ENCODE data around the gene KRT81.

Gene KRT81

DNA sequence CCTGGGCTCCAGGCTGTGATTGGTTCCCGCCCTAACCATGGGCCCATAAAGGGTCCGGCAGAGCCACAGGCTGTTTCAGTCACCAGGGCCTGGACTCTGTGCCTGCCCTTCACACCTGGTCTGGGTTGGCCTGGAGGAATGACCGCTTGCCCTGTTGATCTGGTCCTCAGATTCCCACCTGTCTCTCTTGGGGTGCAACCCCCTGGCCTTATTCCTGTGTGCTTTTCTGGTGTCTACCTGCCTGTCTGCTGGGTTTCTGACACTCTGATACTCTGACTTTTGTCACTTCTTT is 32.8 kb upstream of the KRT81 start:
- ChIA-PET POLR2A (no interaction called here), CTCF (interaction anchor here (1.1 to 12.4 kb wide), 5 partner anchors 15 to 556 kb away, joined by 3 to 182 read pairs (median 57); no protein-coding TSS in a partner anchor)
- TF ChIP-seq, protein P1, sequence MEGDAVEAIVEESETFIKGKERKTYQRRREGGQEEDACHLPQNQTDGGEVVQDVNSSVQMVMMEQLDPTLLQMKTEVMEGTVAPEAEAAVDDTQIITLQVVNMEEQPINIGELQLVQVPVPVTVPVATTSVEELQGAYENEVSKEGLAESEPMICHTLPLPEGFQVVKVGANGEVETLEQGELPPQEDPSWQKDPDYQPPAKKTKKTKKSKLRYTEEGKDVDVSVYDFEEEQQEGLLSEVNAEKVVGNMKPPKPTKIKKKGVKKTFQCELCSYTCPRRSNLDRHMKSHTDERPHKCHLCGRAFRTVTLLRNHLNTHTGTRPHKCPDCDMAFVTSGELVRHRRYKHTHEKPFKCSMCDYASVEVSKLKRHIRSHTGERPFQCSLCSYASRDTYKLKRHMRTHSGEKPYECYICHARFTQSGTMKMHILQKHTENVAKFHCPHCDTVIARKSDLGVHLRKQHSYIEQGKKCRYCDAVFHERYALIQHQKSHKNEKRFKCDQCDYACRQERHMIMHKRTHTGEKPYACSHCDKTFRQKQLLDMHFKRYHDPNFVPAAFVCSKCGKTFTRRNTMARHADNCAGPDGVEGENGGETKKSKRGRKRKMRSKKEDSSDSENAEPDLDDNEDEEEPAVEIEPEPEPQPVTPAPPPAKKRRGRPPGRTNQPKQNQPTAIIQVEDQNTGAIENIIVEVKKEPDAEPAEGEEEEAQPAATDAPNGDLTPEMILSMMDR (IDR thresholded peaks at IDR 0.05; ENCODE audit: insufficient read depth, low read length, missing control alignments): no peak
- H3K4me3 ChIP-seq (ENCODE audit: low read depth, low read length): no peak overlapping the region
- DNase-seq (ENCODE audit: low read depth, low spot score): no peak

DNA sequence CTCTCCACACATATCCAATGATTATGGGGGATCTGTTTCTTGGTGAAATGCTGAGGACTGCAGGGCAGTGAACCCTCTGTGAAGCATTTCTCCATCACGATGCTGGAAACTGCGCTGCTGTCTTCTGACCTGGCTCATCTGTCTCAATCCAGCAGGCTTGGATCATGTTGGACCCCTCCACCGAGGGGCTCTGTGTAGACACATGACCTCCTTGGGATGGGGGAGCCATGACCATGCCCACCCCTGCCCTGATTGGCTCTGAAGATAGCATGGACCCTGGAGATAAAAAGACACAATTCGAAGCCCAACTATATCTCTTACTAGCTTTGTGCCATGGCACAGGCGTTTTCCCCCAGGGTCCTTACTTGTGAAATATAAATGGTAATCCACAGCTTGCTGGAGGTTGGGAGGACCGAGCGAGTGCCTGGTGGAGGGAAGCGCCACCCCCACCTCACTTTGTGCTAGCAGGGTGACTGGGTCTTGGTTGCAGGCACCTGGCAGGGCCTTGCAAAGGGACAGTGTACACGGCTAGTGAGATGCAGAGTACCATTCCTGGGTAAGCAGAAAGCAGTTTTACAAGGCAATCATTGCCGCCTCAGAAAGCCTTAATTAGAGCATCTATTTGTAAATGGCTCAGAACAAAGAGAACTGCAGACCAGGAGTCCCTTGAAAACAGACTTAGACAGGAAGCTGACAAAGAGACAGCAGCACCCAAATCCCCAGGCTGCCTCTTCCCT is 32.2 kb upstream of the KRT81 start:
- no peak overlapping the region for H3K4me3 ChIP-seq (ENCODE audit: low read depth, low read length)
- POLR2A ChIA-PET: no interaction called here
- CTCF ChIA-PET: interaction anchor here (1.1 to 12.4 kb wide), 3 partner anchors 14 to 556 kb away, joined by 3 to 182 read pairs (median 5); no protein-coding TSS in a partner anchor
- TF ChIP-seq, protein P1 (IDR thresholded peaks at IDR 0.05; ENCODE audit: insufficient read depth, low read length, missing control alignments): no peak
- DNase-seq (ENCODE audit: low read depth, low spot score): no peak

DNA sequence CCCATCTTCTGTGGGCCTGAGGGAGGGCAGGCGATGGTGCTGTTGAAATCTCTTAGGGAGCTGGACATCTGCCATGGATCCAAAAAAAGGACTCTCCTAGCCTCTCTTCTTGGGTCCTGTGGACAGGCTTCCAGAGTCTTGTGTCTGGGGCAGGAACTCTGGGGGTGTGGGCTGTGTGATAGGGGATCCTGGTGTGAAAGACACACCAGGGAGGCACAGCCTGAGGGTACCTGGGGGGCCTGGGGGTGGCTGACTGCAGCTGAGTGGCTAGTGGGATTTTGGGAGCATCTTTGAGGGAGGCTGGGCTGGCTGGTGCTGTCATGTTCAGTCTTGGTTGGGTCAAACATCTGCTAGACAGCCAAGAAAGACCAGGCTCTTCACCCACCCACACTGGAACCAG is 31.7 kb upstream of the KRT81 start:
- ChIA-PET POLR2A (no interaction called here), CTCF (interaction anchor here (1.3 to 12.4 kb wide), 3 partner anchors 14 to 562 kb away, joined by 5 to 182 read pairs (median 5); no protein-coding TSS in a partner anchor)
- TF ChIP-seq, protein P1 (IDR thresholded peaks at IDR 0.05; ENCODE audit: insufficient read depth, low read length, missing control alignments): no peak
- H3K4me3 ChIP-seq (ENCODE audit: low read depth, low read length): no peak overlapping the region
- no peak for DNase-seq (ENCODE audit: low read depth, low spot score)

DNA sequence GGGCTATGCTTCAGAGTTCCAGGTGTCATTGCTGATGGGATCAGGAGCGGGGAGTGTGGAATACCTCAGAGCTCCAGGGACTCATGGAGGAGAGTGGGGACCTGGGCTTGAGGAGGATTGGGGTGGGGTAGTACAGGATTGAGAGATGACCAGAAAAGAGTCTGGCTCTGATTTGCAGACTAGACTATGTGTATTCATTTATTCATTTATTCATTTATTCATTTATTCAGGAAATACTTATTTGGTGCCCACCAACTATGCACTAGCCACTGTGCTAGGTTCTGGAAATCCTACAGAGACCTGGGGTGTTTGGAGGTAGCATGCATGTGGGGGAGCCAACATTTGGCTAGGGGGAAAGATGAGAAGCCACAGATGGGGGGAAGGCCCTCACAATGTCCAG is 30.7 kb upstream of the KRT81 start:
- ChIA-PET POLR2A (no interaction called here), CTCF (interaction anchor here (0.8 to 12.4 kb wide), 6 partner anchors 9 to 563 kb away, joined by 3 to 182 read pairs (median 5); no protein-coding TSS in a partner anchor)
- no peak overlapping the region for H3K4me3 ChIP-seq (ENCODE audit: low read depth, low read length)
- no peak for DNase-seq (ENCODE audit: low read depth, low spot score)
- TF ChIP-seq, protein P1 (IDR thresholded peaks at IDR 0.05; ENCODE audit: insufficient read depth, low read length, missing control alignments): no peak

DNA sequence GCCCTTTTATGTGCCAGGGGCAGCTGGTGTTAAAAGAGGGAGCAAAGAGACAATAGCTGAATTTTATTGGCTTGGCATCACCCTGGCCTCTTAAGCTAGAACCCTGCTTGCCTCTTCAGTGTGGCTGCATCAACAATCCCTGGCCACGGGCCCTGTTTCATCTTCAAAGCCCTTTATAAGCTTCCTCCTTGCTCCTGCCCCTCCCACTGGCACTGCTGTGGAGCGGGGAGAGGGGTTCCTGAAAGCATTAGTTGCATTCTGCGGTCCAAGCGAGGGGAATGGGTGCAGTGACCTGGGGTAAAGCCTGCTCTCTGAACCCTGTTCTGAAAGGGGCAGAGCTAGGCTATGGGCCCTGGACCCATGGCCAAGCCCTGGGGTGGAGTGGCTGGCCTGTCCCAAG is 30.1 kb upstream of the KRT81 start:
- CTCF ChIA-PET: interaction anchor here (0.8 to 12.4 kb wide), 5 partner anchors 12 to 563 kb away, joined by 3 to 182 read pairs (median 5); no protein-coding TSS in a partner anchor
- TF ChIP-seq, protein P1 (IDR thresholded peaks at IDR 0.05; ENCODE audit: insufficient read depth, low read length, missing control alignments): no peak
- no peak for DNase-seq (ENCODE audit: low read depth, low spot score)
- POLR2A ChIA-PET: no interaction called here
- H3K4me3 ChIP-seq (ENCODE audit: low read depth, low read length): no peak overlapping the region

DNA sequence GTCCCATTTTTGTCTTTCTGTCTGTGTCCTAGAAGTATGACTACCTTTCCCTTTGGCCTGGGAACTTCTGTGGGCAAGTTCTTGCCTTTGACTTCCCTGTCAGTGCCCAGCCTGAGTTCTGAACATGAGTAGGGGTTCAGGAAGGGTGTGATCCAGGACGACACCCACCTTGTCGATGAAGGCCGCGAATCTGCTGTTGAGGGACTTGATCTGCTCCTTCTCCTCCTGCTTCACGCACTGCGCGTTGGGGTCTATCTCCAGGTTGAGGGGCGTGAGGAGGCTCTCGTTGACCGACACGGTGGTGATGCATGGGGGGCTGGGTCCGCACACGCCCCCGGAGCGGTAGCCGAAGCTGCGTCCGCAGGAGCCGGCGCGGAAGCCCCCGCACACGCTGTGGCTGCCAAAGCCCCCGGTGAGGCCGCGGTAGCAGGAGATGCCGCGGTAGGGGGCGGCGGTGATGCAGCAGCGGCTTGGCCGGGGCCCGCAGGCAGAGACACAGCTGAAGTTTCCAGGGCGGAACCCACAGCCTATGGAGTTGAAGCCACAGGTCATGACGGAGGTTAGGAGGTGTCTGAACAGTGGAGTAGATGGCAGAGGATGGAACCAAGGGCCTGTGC is 29.6 kb upstream of the KRT81 start, which contains the start of gene KRT83:
KRT83 (minus strand) TSS at position 615 of the 617 bp plus-strand sequence; CDS start at position 552, 63 bp downstream.
- DNase-seq (ENCODE audit: low read depth, low spot score): no peak
- ChIA-PET POLR2A (no interaction called here), CTCF (interaction anchor here (1.7 to 12.4 kb wide), 3 partner anchors 12 to 42 kb away, joined by 5 to 182 read pairs (median 6); no protein-coding TSS in a partner anchor)
- TF ChIP-seq, protein P1 (IDR thresholded peaks at IDR 0.05; ENCODE audit: insufficient read depth, low read length, missing control alignments): no peak
- no peak within 1 kb of the TSS for H3K4me3 ChIP-seq (ENCODE audit: low read depth, low read length)

All from AG04449 (cell line).